ENCODE results near the gene BTNL9. TPM values are rescaled to one million over a fixed set of nuclear protein-coding genes. Genes with fewer than 3 reads are reported as not detected.
"Not testable (repeated sequence)": the region's sequence is repeated elsewhere in the genome, so short reads cannot be mapped to it uniquely, and the experiment has no call there.

BTNL9 gene
- total and polyA plus RNA-seq, 11 donors: 28.6 to 88.2 (median 34.9) TPM

DNA sequence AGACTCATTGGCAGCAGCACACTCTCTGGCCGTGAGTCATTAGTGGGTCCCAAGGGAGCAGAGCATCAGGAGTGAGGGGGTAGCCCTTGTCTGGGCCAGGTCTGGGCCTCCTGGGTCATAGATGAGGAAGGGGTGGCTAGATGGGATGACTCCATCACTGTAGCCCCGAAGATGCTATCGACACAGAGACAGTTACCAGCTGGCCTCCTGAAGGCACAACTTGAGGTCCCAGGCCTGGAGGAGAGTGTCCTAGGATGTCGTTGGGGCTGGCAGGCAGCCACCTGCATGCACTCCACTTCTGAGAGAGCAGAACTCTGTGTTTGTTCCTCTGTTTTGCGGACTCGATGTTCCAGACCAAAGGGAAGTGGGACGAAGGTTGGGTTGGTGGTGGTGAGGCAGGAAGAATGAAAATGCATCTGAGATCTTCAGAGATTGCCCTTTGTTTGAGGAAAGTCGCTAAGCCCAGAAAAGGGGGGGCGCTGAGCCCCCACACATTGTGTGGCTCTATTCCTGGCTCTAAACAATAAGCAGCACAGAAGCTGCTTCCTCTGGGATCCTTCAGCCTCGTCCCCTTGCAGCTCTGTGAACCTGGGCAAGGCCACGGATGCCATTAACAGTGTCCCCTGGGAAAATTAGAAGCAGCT, 4.7 kb downstream of the BTNL9 start:
- peak in 4 of 5 donors; percentile 67 to 71 (median 68) for DNase-seq
- 29 to 41% (median 33%) methylated on average over 10 to 11 of the region's 11 CpGs for WGBS, 4 donors
- Histone ChIP-seq H3K27me3 (peaks cover under 1 to 31% (median 16%) of the 10 kb centered on the region in 9 donors), H3K27ac (peak overlapping the region; percentile 60 to 92 (median 83)), H3K4me1 (peaks cover 0 to 22% (median 0%) of the 10 kb centered on the region in 12 donors), H3K4me3 (peak overlapping the region in 9 of 12 donors; percentile 0 to 65 (median 55)), H3K9me3 (no peaks in the 10 kb centered on the region), H3K36me3 (peaks cover 0 to 20% (median 0%) of the 10 kb centered on the region in 9 donors)
- peak in 1 of 2 donors; percentile 18 for TF ChIP-seq POLR2A (IDR thresholded peaks at IDR 0.05)
- TF ChIP-seq, protein P1, sequence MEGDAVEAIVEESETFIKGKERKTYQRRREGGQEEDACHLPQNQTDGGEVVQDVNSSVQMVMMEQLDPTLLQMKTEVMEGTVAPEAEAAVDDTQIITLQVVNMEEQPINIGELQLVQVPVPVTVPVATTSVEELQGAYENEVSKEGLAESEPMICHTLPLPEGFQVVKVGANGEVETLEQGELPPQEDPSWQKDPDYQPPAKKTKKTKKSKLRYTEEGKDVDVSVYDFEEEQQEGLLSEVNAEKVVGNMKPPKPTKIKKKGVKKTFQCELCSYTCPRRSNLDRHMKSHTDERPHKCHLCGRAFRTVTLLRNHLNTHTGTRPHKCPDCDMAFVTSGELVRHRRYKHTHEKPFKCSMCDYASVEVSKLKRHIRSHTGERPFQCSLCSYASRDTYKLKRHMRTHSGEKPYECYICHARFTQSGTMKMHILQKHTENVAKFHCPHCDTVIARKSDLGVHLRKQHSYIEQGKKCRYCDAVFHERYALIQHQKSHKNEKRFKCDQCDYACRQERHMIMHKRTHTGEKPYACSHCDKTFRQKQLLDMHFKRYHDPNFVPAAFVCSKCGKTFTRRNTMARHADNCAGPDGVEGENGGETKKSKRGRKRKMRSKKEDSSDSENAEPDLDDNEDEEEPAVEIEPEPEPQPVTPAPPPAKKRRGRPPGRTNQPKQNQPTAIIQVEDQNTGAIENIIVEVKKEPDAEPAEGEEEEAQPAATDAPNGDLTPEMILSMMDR (IDR thresholded peaks at IDR 0.05): no peak
- peak; percentile 79 to 85 (median 82) for ATAC-seq
- intact Hi-C loops (cut with DNase I): loop anchor here in 5 of 10 donors (5.0 to 10.0 kb wide), 4 partner anchors 177 to 260 kb away; partner anchors contain the start of gene MGAT1 (in 2 of the 5)

DNA sequence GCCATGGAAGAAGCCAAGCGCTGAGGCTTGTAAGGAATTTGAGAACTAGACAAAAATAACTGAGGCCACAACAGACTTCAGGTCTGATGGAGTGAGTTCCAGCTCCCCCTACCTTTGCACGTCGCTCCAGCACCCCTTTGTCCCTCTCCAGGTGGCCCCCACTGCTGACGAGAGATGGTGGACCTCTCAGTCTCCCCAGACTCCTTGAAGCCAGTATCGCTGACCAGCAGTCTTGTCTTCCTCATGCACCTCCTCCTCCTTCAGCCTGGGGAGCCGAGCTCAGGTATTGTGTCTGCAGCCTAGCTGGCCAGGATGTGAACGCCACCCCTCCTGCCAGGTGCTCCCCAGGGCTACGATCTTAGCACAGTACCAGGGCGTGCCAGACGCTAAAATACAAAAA, 5.2 kb downstream of the BTNL9 start:
- peaks cover 4 to 36% (median 16%) of the 10 kb centered on the region in 9 donors for H3K27me3 ChIP-seq
- intact Hi-C loops (cut with DNase I): loop anchor here in 4 of 10 donors (10.0 kb wide), 2 partner anchors 241 to 261 kb away; partner anchors contain the start of gene MGAT1 (in 1 of the 4)
- H3K36me3 ChIP-seq: peaks cover 0 to 24% (median 0%) of the 10 kb centered on the region in 9 donors
- no peaks in the 10 kb centered on the region for H3K9me3 ChIP-seq
- peak overlapping the region; percentile 37 to 86 (median 78) for H3K27ac ChIP-seq
- DNase-seq: no peak
- H3K4me3 ChIP-seq: peak overlapping the region in 6 of 12 donors; percentile 10 to 41 (median 22)
- WGBS, 4 donors: 46 to 53% (median 52%) methylated on average over 10 of the region's 10 CpGs
- H3K4me1 ChIP-seq: peaks cover 0 to 22% (median 1%) of the 10 kb centered on the region in 12 donors
- no peak for TF ChIP-seq POLR2A (IDR thresholded peaks at IDR 0.05)
- TF ChIP-seq, protein P1 (IDR thresholded peaks at IDR 0.05): peak in 3 of 12 donors; percentile 7 to 35 (median 14)
- no peak for ATAC-seq

DNA sequence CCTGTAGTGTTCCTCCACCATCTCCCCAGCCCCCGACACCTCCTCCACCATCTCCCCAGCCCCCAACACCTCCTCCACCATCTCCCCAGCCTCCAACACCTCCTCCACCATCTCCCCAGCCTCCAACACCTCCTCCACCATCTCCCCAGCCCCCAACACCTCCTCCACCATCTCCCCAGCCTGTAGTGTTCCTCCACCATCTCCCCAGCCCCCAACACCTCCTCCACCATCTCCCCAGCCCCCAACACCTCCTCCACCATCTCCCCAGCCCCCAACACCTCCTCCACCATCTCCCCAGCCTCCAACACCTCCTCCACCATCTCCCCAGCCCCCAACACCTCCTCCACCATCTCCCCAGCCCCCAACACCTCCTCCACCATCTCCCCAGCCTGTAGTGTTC, 5.8 kb downstream of the BTNL9 start:
- peaks cover 0 to 27% (median 0%) of the 10 kb centered on the region in 9 donors for H3K36me3 ChIP-seq
- intact Hi-C loops (cut with DNase I): loop anchor here in 4 of 10 donors (10.0 kb wide), 2 partner anchors 241 to 261 kb away; partner anchors contain the start of gene MGAT1 (in 1 of the 4)
- peak overlapping the region in 8 of 12 donors; percentile 68 to 83 (median 78) for H3K27ac ChIP-seq
- ATAC-seq, H3K9me3 ChIP-seq, DNase-seq: not testable (repeated sequence)
- WGBS, 4 donors: 0 to 44% (median 9%) methylated on average over 1 of the region's 1 CpG
- H3K4me3 ChIP-seq: peak overlapping the region in 2 of 12 donors; percentile 10 to 20
- peaks cover 0 to 23% (median 2%) of the 10 kb centered on the region in 12 donors for H3K4me1 ChIP-seq
- peaks cover 4 to 42% (median 16%) of the 10 kb centered on the region in 9 donors for H3K27me3 ChIP-seq

DNA sequence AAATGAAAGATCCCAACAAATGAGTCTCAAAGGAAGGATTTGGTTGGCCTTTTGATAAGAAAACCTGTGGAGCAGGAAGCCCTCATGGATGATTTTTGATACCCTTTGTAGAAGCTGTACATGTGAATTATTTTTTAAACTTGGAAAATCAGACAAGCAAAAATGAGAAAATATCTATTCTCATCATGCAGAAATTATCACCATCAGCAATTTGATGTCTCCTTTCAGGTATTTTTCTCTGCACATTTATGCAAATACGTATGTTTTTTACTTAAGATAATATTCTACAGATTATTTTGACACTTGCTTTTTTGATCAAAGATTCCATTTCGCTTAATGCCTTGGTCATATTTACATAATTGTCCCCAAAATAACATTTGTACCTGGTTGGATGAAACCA, 7.2 kb downstream of the BTNL9 start:
- WGBS, 4 donors: 80 to 82% (median 81%) methylated on average over 2 of the region's 2 CpGs
- no peaks in the 10 kb centered on the region for H3K9me3 ChIP-seq
- no peak for ATAC-seq
- peak overlapping the region in 2 of 12 donors; percentile 8 to 28 for H3K27ac ChIP-seq
- intact Hi-C loops (cut with DNase I): loop anchor here in 4 of 10 donors (10.0 kb wide), 2 partner anchors 242 to 262 kb away; partner anchors contain the start of gene MGAT1 (in 1 of the 4)
- H3K27me3 ChIP-seq: peaks cover 4 to 52% (median 24%) of the 10 kb centered on the region in 9 donors
- H3K4me1 ChIP-seq: peaks cover 0 to 35% (median 8%) of the 10 kb centered on the region in 12 donors
- no peak for TF ChIP-seq POLR2A (IDR thresholded peaks at IDR 0.05)
- TF ChIP-seq, protein P1 (IDR thresholded peaks at IDR 0.05): no peak
- no peak for DNase-seq
- no peak overlapping the region for H3K4me3 ChIP-seq
- peaks cover 0 to 30% (median 0%) of the 10 kb centered on the region in 9 donors for H3K36me3 ChIP-seq

Data from heart left ventricle (tissue), 16 donors.